Left lobe of liver (tissue), 2 donors: ENCODE data around the gene TMEM132E. TPM values are rescaled to one million over a fixed set of nuclear protein-coding genes. Genes with fewer than 3 reads are reported as not detected.
A peak's percentile ranks its signal among the peaks of the same experiment; 100 is the strongest.

Experiments used
- ATAC-seq: fragments of 200-7000 bp; cut with Tn5 transposase; one replicate; pipeline ENCODE4 v1.9.1; 2020; ENCODE audit warnings: mild to moderate bottlenecking, moderate library complexity
- DNase-seq: peaks from one replicate; pipeline ENCODE4 v3.0.0-alpha.2; 2020; ENCODE audit warnings: low spot score
- total RNA-seq: library from RNA; stranded (reverse); gene quantifications from one replicate; pipeline ENCODE4 v1.2.1, GENCODE V29; 2021
- donor health status: DM: no; HTN: no; CAD: no; lungs with moderate emphysema.
- donor health status: DM: no; HTN: yes; CAD: no.

Gene TMEM132E
- total RNA-seq, 1 donor from 2014 or later, result 0.65 TPM

DNA sequence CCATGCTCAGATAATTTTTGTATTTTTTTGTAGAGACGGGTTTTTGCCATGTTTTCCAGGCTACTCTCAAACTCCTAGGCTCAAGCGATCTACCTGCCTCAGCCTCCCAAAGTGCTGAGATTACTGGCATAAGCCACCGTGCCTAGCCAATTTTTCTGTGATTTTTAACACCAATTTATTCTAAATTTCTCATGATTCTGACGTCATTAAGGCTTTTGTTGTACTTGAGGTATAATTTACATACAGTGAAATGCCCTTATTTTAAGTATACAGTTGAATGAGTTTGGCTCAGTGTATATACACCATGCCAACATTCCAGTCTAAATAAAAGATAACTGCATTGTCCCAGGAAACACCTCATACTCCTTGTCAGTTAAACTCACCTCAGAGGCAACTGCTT, 77.4 kb downstream of the TMEM132E start:
- DNase-seq, result no peak
- no peak for ATAC-seq

DNA sequence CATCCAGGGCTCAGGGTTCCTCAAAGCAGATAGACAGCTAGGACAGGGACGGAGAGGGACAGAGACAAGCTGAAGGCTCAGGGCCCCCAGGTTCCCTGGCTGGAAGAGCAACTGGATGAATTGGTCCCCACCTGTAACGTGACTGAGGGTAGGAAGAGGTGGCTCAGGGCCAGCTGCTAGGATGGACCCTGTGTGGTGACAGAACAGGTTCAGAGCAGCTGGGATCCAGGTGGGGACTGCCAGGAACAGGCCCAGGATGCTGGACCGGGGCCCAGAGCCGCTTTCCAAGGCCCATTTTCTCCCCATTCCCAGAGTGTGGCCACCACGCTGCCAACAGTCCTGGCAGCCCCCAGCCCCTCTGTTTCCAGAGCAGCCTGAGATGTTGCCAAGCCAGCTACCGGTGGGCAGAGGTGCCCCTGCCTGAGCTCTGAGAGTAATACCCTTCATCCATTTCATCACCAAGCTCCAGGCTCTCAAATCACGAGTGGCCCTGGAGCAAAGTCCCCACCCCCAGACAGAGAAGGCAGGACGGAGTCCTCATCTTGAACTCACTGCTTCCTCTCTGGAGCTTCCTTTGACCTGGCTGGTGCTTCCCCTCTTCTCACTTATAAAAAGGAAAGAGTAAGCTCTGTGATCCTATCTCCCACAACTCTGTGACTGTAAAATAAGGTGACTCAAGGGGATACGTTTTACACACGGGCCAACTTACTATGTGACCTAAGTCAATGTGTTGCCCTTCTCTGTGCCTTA, 79.6 kb downstream of the TMEM132E start:
- DNase-seq, result no peak
- no peak for ATAC-seq

DNA sequence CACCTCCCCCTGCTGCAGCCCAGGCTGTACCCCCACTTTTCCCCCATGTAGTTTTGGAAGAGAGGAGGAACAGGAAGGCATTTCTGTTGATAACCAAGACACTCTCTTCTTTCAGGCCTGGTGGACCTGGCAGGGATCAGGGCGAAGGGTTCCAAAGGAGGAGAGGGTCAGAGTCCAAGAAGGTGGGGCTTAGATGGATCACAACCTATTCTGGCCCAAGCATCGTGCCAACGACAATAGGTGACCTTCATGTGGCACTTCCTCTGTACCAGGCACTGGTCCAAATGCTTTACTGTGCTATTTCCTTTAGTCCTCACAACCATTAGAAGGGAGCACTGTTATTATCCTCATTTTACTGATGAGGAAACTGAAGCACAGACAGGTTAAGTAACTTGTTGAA, 84.3 kb downstream of the TMEM132E start:
- peak; percentile 29 for ATAC-seq
- DNase-seq, result no peak

DNA sequence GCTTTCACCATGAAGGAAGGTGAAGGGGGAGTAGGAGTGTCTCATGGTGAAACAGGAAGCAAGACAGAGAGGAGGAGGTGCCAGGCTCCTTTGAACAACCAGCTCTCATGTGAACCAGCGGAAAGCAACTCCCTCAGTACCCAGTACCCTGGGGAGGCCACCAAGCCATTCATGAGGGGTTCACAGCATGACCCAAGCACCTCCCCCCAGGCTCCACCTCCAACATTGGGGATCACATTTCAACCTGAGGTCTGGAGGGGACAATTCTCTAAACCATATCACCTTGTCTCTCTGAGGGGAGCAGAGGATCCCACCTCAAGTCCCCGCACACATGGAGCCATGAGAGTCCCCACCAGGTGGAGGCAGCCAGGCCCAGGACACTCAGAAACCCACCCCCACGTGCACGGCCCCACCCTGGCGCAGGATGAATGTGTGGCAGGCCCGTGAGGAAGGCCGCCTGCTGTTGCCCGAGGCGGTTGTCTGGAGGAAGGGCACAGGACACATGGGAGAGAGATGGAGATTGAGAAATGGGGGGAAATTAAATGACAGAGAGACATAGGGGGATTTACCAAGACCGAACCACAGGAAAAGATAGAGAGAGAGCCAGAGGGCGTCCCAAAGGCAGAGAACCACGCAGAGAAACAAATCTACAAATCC, 85.9 kb downstream of the TMEM132E start:
- no peak for ATAC-seq
- DNase-seq, result no peak

DNA sequence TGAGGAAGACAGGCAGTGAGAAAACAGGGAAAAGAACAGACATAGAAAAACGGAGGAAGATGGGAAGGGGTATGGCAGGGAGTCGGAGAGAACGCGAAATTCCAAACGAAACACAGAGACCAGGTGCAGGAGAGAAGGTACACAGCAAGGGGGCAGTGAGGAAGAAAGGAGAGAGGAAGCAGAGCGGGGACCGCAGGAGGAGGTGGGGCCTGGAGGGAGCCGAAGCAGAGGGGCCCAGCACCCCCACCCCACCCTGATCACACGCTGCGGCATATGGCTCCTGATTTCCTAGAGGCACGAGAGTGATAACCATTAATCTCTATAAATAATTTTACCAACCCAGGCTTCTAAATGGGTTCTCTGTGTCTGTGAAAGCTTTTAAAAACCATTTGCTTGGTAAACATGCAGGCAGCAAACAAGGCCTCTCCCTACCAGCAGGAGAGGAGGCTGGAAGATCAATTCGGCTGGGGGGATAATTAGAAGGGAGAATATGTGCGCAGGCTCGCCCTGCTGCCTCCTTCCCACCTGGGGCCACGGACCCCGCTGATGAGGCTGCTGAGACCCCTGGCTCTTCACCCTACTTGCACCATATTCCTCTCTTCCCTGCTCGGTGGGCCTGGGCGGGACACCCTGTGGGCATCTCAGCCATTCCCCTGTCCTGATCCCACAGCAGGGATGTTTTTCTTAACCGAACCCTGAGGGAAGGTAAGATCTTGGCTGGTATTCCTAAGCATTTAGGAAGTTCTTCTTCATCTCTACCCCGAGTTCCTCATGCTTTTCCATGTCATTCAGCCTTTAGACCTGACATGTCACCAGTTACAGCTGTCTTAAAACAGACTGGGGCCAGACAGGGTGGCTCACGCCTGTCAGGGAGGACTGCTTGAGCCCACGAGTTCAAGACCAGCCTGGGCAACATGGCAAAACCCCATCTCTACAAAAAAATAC, 86.7 kb downstream of the TMEM132E start:
- ATAC-seq, result no peak
- no peak for DNase-seq

DNA sequence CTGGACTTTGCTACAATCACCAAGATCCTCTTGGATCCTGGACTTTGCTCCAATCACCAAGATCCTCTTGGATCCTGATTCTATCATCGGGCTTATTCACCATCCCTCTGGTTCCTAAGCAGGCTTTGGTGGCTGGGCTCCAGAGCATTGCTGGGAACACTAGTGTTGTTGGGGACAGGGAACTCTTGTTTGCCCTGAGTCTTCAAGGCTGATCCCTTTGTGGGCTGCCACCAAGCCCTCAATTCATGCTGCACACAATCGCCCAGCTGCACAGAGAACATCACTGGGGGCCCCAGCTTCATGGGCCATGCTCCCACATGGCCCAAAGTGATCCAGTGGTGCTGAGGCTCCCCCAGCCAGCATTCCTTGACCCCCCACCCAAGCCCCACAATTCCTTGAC, 88.3 kb downstream of the TMEM132E start:
- ATAC-seq (no peak), DNase-seq (no peak)

DNA sequence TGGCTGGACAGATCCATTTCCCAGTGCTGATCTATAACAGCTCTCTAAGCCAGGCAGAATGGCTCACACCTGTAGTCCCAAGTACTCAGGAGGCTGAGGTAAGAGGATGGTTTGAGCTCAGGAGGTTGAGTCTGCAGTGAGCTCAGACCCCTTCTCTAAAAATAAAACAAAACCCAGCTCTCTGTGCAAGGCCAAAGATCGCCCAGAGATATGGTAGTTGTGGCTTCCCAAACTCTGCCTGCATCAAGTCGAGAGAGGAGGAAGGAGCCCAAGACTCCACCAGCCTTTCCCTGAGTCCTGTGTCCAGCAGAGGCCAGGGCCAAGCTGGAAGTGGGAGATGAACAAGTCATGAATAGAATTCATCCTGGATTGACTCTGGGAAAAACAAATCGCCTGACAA, 88.8 kb downstream of the TMEM132E start:
- ATAC-seq, result no peak
- DNase-seq, result no peak

DNA sequence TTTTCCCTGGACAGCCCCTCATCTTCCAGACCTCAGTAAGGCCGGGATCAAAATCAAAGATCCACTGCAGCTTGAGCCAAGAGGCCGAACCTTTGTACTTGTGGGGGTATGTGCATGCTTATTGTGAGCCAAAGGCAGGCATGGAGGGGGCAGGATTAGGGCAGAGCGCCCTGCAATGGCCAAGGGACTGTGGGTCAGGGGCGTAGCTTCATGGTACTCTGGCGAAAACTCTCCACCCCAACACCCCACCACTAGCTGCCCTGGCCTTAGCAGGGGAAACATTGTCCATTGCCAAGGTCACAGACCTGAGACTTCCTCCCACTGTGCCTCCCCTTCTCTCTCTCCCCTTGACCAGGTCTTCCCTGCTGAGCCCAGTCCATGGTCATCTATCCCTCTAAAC, 90.1 kb downstream of the TMEM132E start:
- DNase-seq (no peak), ATAC-seq (no peak)

DNA sequence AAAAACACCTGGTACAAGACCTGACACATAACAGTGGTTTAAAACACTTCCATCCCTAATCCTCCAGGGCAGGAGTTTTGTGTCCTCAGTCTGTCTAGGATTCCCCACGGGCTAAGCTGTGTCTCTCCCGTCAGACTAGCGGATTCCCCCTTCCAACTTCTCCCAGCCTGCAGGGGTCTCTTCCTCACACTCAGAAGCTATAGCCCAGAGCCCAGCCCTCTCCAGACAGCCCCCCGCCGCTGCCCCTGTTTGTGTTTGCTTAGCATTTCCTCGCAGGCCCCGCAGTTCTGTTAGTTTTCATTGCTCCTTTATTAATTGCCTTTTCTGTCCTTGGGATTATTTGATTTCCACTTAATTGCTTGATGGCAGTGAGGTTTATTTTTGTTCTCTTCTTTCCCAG, 91.2 kb downstream of the TMEM132E start:
- DNase-seq (peak; percentile 11), ATAC-seq (no peak)

DNA sequence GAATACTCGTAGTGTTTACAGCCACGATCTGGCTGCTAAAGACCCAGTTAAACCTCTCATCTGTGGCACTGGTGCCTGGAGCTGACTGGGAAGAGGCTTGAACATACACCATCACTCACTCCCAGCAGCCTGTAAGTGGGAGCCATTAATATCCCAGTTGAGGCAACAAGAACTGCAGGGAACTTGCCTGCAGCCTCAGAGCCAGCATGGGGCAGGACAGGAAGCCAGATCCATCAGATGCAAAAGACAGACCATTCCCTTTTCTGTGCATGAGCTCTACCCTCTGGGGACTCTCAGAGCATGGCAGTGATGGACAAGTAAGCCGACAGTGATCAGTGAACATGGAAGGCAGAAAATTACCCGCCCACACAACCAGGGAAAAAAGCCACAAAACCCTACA, 91.8 kb downstream of the TMEM132E start:
- DNase-seq (no peak), ATAC-seq (no peak)

DNA sequence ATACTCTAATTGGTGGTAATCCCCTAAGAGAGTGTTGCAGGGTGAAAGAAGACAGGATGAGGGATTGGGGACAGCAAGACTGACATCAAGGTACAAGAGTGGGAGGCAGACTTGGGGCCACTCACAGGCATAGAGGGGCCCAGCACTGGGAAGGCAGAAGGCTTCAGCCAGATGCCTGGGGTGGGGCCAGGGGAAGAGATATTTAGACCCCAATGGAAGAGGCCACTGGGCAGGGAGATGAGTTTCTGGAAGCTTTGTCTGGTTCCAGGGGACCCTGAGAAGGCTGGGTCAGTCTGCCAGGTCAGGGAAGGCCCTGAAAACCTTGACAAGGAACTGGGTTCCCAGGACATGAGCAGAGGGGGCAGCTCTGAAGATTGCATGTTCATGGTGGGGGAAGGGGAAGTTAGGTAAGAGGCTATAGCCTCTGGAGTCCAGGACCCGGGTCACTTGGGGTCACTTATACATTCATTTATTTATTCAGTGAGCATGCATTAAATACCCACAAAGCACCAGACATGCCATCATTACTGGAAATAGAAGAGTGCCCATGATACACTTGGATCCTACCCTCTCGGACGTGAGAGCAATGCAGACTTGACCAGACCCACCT, 92.9 kb downstream of the TMEM132E start:
- ATAC-seq (no peak), DNase-seq (peak; percentile 24)

DNA sequence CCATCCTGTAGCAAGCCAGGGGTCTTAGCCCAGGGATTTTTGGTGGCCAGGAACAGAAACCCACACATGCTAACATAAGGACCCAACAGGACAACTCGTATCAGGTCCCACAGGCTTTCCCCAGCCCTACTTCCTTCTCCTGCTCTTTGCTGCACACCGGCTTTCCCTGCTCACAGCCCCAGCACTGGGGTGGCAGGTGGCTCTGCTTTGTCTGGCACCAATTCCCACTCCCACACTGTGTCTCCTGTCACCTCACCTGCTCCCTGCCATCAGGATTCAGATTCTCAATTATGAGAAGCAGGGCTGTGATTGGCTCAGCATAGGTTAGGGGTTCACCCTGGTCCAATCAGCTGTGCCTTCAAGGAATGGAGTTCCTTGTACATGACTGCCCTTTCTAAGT, 94.1 kb downstream of the TMEM132E start:
- peak; percentile 18 for DNase-seq
- ATAC-seq, result no peak

DNA sequence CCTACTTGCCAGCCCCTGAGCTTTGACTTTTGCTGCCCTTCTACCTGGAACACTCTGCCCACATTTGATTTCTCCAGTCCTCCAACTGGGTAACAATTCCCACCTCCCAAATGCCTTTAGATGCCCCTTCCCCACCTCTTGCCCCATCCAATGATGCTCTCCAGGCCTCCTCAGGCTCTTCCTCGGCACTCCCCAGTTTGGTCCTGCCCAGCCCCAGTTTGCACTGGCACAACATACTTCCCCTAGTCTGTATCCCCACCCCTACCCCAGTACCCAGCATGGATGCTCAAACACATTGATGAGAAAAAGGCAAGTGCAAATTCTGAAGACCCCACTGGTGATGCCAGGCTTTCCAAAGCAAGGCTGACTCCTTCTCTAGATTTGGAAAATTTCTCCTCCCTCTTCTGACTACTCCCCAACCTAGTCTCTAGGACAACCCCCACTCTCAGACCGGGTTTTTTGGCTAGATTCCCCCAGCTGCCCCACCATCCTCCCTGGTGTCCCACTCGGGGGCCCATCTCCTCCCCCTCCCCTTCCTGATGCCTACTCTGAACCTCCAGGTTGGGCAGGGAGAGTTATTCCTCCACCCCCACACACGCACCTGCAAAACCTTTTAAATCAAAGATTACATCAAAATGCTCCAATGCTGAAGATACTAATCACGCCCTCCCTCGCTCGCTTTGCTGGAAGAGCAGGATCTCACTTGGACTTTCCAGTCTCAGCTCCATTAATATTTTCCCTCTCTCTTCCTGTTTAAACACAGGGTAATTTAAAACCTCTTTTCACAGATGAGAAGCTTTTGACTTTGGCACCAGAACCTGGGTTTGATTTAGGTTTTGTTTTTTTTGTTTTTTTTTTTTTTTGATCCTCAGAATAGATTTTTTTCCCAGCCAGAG, 94.9 kb downstream of the TMEM132E start:
- ATAC-seq (no peak), DNase-seq (peak; percentile 7)

DNA sequence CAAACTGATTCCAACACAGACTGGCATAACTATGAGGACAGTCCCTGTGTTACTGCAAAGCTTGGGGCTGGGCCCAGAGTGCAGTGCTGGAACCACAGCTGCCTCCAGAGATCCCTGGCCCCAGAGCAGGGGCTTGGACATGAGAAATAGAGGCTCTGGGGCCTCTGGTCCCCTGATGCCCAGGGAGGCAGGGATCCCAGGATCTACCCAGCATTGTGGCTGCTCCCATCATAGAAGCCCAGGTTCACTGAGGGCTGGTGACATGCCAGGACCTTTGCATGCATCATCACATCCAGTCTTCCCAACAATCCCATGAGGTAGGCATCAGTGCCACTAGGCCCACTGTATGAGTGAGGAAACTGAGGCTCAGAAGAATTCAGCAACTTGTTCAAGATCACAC, 95.8 kb downstream of the TMEM132E start:
- no peak for DNase-seq
- ATAC-seq, result no peak

DNA sequence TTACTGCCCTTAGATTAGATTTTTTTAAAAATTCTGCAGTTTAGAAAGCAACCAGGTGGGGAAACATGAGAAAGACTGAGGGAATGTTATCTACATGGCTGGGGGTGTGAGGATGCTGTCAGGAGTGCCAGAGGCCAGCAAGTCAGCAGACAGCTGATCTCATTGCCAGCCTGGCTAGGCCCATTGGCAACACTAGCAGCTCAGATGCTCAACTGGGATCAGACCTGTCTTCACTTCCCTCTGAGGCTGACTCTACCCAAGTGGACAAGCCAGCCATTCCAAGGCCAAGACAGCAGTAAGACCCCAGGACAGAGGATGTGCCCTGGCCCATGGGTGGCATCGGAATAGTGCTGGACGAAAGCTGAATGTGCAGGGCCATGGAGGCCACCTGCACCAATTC, 96.2 kb downstream of the TMEM132E start:
- ATAC-seq (no peak), DNase-seq (no peak)

DNA sequence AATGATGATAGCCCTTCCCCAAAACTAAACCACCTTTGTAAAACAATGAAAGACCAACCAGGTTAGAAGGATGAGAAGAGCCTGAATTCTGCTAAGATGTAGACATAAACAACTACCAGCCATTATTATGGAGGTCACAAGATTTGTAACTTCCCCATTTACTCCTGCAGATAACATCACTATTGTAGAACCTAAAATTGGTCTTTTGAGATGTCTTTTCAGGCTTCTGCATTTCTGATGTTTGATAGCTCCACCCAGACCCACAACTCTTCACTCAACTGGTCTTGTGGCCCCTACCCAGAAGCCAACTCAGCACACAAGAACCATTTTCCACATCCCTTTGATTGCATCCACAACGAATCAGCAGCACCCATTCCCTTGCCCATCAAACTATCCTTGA, 100.8 kb downstream of the TMEM132E start:
- DNase-seq (no peak), ATAC-seq (no peak)

DNA sequence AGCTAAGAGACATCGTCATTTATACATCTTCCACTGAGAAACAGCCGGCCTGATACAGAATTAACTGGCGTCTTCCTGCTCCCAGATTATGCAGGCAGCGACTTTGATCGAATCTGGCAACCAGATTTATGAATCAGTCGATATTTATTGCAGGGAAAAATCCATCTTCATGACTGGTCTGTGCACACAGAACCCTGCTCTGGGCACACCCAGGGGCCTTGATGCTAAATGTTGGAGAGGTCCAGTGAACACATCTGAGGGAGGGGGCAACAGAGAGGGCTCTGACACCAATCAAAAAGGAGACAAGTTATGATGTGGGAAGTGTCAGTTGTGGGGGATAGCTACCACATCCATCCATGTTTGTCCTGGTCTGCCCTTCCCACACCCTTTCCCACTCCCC, 102.9 kb downstream of the TMEM132E start:
- ATAC-seq, result no peak
- DNase-seq, result no peak

DNA sequence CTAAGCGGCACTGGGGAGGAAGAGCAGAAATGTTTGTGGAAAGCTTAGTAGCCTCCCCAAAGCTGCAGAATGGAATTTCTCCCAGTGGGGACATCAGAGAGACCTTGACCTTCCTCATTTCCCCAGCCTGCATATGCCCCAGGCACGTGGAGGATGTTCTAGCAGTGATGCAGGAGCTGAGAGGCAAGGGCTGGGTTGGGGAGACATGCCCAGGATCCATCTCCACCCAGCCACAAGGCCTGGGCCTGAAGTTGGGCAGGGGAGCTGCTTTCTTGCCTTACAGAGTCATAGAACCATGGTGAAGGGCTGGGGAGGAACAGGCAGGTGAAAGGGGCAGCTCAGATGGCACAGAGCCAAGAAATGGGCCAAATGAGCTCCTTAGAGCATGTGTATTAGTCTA, 104.0 kb downstream of the TMEM132E start:
- ATAC-seq (no peak), DNase-seq (no peak)
